ENCODE data around the gene PPP1R17. TPM values are rescaled to one million over a fixed set of nuclear protein-coding genes. Genes with fewer than 3 reads are reported as not detected.

PPP1R17 gene
- total RNA-seq, 1 experiment from 2014 or later: not detected

DNA sequence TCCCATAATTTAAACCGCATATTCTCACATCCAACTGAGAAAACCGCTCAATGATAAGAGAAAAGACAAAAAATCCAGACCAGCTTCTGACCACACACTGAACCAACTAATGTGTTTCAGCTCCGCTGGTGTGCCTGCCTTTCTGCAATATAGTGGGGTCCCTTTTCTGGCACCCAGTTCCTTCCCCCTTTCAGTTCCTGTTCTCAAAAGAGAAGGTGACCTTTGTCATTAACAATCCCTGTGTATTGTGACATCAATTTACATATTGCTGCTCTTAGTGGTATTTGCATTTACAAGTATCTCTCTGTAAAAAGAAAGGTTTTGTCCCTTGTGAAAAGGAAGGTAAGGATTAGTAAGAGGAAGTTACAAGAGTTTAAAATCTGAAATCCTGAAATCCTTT, 1.4 kb downstream of the PPP1R17 start:
- no peak overlapping the region for H3K27ac ChIP-seq (ENCODE audit: low read depth, low read length)
- no peaks in the 10 kb centered on the region for H4K20me1 ChIP-seq (ENCODE audit: insufficient read depth)
- TF ChIP-seq ZNF274 (IDR thresholded peaks at IDR 0.05; ENCODE audit: low read depth, low read length) (no peak), EZH2 (IDR thresholded peaks at IDR 0.05) (no peak), RAD21 (IDR thresholded peaks at IDR 0.05; ENCODE audit: low read depth) (no peak), EGR1 (IDR thresholded peaks at IDR 0.05; ENCODE audit: low read depth) (no peak), ZFX (IDR thresholded peaks at IDR 0.05) (no peak), YY1 (IDR thresholded peaks at IDR 0.05; ENCODE audit: extremely low read depth, insufficient replicate concordance, low read depth, low read length) (no peak), CBX3 (IDR thresholded peaks at IDR 0.05; ENCODE audit: low read depth) (no peak), CEBPB (IDR thresholded peaks at IDR 0.05; ENCODE audit: low read depth) (no peak), EZH2phosphoT487 (IDR thresholded peaks at IDR 0.05; ENCODE audit: borderline replicate concordance) (no peak)
- no peaks in the 10 kb centered on the region for H3K36me3 ChIP-seq (ENCODE audit: control insufficient read depth in 1 of 2, insufficient read depth in 2 of 2, low read length in 2 of 2)
- H3K4me1 ChIP-seq (ENCODE audit: control insufficient read depth in 1 of 2, insufficient read depth in 2 of 2, low read length in 2 of 2): no peaks in the 10 kb centered on the region
- H3K79me2 ChIP-seq (ENCODE audit: insufficient read depth, low read length): no peaks in the 10 kb centered on the region
- H3K9ac ChIP-seq (ENCODE audit: low read length): no peak overlapping the region
- no peaks in the 10 kb centered on the region for H3K9me2 ChIP-seq (ENCODE audit: insufficient read depth)
- peaks cover 14% of the 10 kb centered on the region; the same call in 1 of the 2 replicates for H3K27me3 ChIP-seq (ENCODE audit: insufficient read depth, low read length)
- RAD21 ChIA-PET (ENCODE audit: low non-redundant PET in 1 of 2, low total read pairs in 2 of 2, uncharacterized antibody in 2 of 2, unreplicated experiment in 2 of 2): no interaction called here
- DNase-seq (ENCODE audit: low read depth, low spot score): no peak
- no peaks in the 10 kb centered on the region for H3K9me3 ChIP-seq (ENCODE audit: control insufficient read depth in 1 of 2, insufficient read depth in 1 of 2, low read depth in 1 of 2, low read length in 2 of 2)
- ATAC-seq: no peak
- intact Hi-C loops (cut with micrococcal nuclease): no loop called here
- CTCF ChIA-PET: no interaction called here
- H3K4me2 ChIP-seq (ENCODE audit: low read length): no peak overlapping the region
- POLR2A ChIA-PET: no interaction called here
- H3K4me3 ChIP-seq (replicated peaks in 1 of 2; ENCODE audit: low read depth in 1 of 2, low read length in 2 of 2): no peak overlapping the region
- BruUV-seq (replicated peaks): no TSS peak
- no peak overlapping the region for H2AFZ ChIP-seq (ENCODE audit: low read depth, low read length, poor library complexity, severe bottlenecking)

DNA sequence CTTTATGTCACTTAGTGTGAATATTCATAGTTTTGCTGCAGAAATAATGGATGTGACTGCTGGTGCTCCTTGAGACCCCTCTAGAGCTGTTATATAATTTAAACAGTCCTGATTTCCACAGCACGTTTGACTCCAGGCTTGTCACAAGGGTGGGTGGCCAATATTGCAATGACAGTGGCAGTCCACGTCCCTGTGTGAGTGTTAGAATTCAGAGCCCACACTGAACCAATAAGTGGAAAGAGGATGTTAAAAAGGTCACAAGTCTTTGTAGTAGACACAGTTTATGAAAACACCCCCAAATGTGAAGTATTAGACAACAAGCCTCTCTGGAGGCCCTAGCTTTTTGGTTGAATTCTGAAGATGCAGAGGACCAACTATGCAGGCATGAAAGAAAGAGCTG, 2.0 kb downstream of the PPP1R17 start:
- Histone ChIP-seq H3K9me2 (ENCODE audit: insufficient read depth) (no peaks in the 10 kb centered on the region), H3K4me3 (replicated peaks in 1 of 2; ENCODE audit: low read depth in 1 of 2, low read length in 2 of 2) (no peak overlapping the region), H3K9me3 (ENCODE audit: control insufficient read depth in 1 of 2, insufficient read depth in 1 of 2, low read depth in 1 of 2, low read length in 2 of 2) (no peaks in the 10 kb centered on the region), H3K27me3 (ENCODE audit: insufficient read depth, low read length) (peaks cover 14% of the 10 kb centered on the region; the same call in 1 of the 2 replicates), H3K4me1 (ENCODE audit: control insufficient read depth in 1 of 2, insufficient read depth in 2 of 2, low read length in 2 of 2) (no peaks in the 10 kb centered on the region), H4K20me1 (ENCODE audit: insufficient read depth) (no peaks in the 10 kb centered on the region), H3K27ac (ENCODE audit: low read depth, low read length) (no peak overlapping the region), H3K9ac (ENCODE audit: low read length) (no peak overlapping the region), H3K36me3 (ENCODE audit: control insufficient read depth in 1 of 2, insufficient read depth in 2 of 2, low read length in 2 of 2) (no peaks in the 10 kb centered on the region), H2AFZ (ENCODE audit: low read depth, low read length, poor library complexity, severe bottlenecking) (no peak overlapping the region), H3K4me2 (ENCODE audit: low read length) (no peak overlapping the region), H3K79me2 (ENCODE audit: insufficient read depth, low read length) (no peaks in the 10 kb centered on the region)
- ATAC-seq: no peak
- intact Hi-C loops (cut with micrococcal nuclease): no loop called here
- RAD21 ChIA-PET (ENCODE audit: low non-redundant PET in 1 of 2, low total read pairs in 2 of 2, uncharacterized antibody in 2 of 2, unreplicated experiment in 2 of 2): no interaction called here
- no peak for DNase-seq (ENCODE audit: low read depth, low spot score)
- no peak for TF ChIP-seq FOSL1 (IDR thresholded peaks at IDR 0.05; ENCODE audit: low read depth)
- no peak for TF ChIP-seq TCF7L2 (IDR thresholded peaks at IDR 0.05; ENCODE audit: borderline replicate concordance, extremely low read depth, insufficient read depth, insufficient read length)
- TF ChIP-seq ELF1 (IDR thresholded peaks at IDR 0.05; ENCODE audit: borderline replicate concordance, low read depth): no peak
- TF ChIP-seq SIN3A (IDR thresholded peaks at IDR 0.05; ENCODE audit: low read depth): no peak
- no peak for TF ChIP-seq ZNF274 (IDR thresholded peaks at IDR 0.05; ENCODE audit: low read depth, low read length)
- TF ChIP-seq CBX3 (IDR thresholded peaks at IDR 0.05; ENCODE audit: low read depth): no peak
- no peak for TF ChIP-seq YY1 (IDR thresholded peaks at IDR 0.05; ENCODE audit: extremely low read depth, insufficient replicate concordance, low read depth, low read length)
- TF ChIP-seq, protein P1, sequence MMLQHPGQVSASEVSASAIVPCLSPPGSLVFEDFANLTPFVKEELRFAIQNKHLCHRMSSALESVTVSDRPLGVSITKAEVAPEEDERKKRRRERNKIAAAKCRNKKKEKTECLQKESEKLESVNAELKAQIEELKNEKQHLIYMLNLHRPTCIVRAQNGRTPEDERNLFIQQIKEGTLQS (IDR thresholded peaks at IDR 0.05): no peak
- no peak for TF ChIP-seq SRF (IDR thresholded peaks at IDR 0.05; ENCODE audit: low read depth)
- no peak for TF ChIP-seq ZFX (IDR thresholded peaks at IDR 0.05)
- TF ChIP-seq, protein P2, sequence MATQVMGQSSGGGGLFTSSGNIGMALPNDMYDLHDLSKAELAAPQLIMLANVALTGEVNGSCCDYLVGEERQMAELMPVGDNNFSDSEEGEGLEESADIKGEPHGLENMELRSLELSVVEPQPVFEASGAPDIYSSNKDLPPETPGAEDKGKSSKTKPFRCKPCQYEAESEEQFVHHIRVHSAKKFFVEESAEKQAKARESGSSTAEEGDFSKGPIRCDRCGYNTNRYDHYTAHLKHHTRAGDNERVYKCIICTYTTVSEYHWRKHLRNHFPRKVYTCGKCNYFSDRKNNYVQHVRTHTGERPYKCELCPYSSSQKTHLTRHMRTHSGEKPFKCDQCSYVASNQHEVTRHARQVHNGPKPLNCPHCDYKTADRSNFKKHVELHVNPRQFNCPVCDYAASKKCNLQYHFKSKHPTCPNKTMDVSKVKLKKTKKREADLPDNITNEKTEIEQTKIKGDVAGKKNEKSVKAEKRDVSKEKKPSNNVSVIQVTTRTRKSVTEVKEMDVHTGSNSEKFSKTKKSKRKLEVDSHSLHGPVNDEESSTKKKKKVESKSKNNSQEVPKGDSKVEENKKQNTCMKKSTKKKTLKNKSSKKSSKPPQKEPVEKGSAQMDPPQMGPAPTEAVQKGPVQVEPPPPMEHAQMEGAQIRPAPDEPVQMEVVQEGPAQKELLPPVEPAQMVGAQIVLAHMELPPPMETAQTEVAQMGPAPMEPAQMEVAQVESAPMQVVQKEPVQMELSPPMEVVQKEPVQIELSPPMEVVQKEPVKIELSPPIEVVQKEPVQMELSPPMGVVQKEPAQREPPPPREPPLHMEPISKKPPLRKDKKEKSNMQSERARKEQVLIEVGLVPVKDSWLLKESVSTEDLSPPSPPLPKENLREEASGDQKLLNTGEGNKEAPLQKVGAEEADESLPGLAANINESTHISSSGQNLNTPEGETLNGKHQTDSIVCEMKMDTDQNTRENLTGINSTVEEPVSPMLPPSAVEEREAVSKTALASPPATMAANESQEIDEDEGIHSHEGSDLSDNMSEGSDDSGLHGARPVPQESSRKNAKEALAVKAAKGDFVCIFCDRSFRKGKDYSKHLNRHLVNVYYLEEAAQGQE (IDR thresholded peaks at IDR 0.05; ENCODE audit: low read depth): no peak
- no peak for TF ChIP-seq RAD21 (IDR thresholded peaks at IDR 0.05; ENCODE audit: low read depth)
- TF ChIP-seq EGR1 (IDR thresholded peaks at IDR 0.05; ENCODE audit: low read depth): no peak
- TF ChIP-seq EZH2phosphoT487 (IDR thresholded peaks at IDR 0.05; ENCODE audit: borderline replicate concordance): no peak
- TF ChIP-seq, protein P3, sequence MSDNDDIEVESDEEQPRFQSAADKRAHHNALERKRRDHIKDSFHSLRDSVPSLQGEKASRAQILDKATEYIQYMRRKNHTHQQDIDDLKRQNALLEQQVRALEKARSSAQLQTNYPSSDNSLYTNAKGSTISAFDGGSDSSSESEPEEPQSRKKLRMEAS (IDR thresholded peaks at IDR 0.05): no peak
- no peak for TF ChIP-seq CEBPB (IDR thresholded peaks at IDR 0.05; ENCODE audit: low read depth)
- CTCF ChIA-PET: no interaction called here
- POLR2A ChIA-PET: no interaction called here
- no TSS peak for BruUV-seq (replicated peaks)

Measured in HCT116 (cell line).